HCT116 (cell line): ENCODE measurements around the gene DDA1.

Experiments
- CEBPB ChIP-seq: IDR thresholded peaks from 2 replicates; pipeline ENCODE4 v1.6.1; 2012; ENCODE audit warnings: low read depth
- EZH2 ChIP-seq: fragments of 200-600 bp; sonication (generic); IDR thresholded peaks from 2 replicates; pipeline ENCODE4 v1.6.1; 2017; ENCODE audit warnings: antibody characterized with exemption, mixed run types
- TF ChIP-seq, protein P1 (sequence below), 3 experiments: fragments of 200-600 bp in 1 of 3; sonication (generic) in 1 of 3; IDR thresholded peaks in 2 of 3; conservative IDR thresholded peaks in 1 of 3; 2 replicates each; pipeline ENCODE4 v1.5.1; 2012 to 2017; ENCODE audit warnings: low read depth in 2 of 3, low read length in 2 of 3, antibody characterized with exemption in 1 of 3, borderline replicate concordance in 1 of 3, control low read depth in 1 of 3, mild to moderate bottlenecking in 1 of 3, mixed read lengths in 1 of 3, mixed run types in 1 of 3, moderate library complexity in 1 of 3; ENCODE audit not compliant: insufficient read depth in 1 of 3

DNA sequence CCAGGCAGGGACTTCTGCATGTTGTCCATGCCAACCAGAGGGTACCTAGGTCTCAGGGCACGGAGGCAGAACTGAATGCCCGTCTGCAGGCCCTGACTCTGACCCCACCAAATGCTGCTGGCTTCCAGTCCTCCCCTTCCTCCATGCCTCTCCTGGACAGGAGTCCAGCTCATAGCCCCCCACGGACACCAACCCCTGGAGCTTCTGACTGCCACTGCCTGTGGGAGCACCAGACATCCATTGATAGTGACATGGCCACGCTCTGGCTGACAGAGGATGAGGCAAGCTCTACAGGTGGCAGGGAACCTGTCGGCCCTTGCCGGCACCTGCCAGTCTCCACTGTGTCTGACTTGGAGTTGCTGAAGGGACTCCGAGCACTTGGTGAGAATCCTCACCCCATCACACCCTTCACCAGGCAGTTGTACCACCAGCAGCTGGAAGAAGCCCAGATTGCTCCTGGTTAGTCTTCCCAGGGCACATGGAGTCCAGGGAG lies 25.8 kb upstream of the DDA1 start:
- TF ChIP-seq EZH2 (no peak), CEBPB (no peak)
- TF ChIP-seq, protein P1, sequence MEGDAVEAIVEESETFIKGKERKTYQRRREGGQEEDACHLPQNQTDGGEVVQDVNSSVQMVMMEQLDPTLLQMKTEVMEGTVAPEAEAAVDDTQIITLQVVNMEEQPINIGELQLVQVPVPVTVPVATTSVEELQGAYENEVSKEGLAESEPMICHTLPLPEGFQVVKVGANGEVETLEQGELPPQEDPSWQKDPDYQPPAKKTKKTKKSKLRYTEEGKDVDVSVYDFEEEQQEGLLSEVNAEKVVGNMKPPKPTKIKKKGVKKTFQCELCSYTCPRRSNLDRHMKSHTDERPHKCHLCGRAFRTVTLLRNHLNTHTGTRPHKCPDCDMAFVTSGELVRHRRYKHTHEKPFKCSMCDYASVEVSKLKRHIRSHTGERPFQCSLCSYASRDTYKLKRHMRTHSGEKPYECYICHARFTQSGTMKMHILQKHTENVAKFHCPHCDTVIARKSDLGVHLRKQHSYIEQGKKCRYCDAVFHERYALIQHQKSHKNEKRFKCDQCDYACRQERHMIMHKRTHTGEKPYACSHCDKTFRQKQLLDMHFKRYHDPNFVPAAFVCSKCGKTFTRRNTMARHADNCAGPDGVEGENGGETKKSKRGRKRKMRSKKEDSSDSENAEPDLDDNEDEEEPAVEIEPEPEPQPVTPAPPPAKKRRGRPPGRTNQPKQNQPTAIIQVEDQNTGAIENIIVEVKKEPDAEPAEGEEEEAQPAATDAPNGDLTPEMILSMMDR (IDR thresholded peaks at IDR 0.05 in 2 of 3, conservative IDR thresholded peaks at IDR 0.05 in 1 of 3; ENCODE audit: borderline replicate concordance in 1 of 3, insufficient read depth in 1 of 3, low read depth in 2 of 3, low read length in 2 of 3), result no peak
